ENCODE data around the gene ATG9B. TPM values are rescaled to one million over a fixed set of nuclear protein-coding genes. Genes with fewer than 3 reads are reported as not detected.

ATG9B gene
- polyA plus RNA-seq, 1 donor from 2014 or later: 11.2 TPM

DNA sequence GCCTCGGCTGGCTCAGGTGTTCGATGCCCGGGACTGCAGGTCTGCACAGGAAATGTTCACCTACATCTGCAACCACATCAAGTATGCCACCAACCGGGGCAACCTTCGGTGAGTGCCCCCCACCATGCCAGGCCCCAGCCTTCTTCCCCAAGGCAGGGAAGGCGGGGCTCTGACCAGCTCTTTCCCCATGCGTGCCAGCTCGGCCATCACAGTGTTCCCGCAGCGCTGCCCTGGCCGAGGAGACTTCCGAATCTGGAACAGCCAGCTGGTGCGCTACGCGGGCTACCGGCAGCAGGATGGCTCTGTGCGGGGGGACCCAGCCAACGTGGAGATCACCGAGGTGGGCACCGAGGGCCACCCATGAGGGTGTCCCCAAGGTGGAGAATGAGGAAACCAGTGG is 26.0 kb downstream of the ATG9B start:
- Mint-ChIP-seq H3K4me1 (peaks cover 0 to 5% (median 2%) of the 10 kb centered on the region in 3 donors), H3K36me3 (no peaks in the 10 kb centered on the region), H3K27me3 (peaks cover 16% of the 10 kb centered on the region), H3K27ac (no peak overlapping the region), H3K9me3 (no peaks in the 10 kb centered on the region), H3K4me3 (no peak overlapping the region)

DNA sequence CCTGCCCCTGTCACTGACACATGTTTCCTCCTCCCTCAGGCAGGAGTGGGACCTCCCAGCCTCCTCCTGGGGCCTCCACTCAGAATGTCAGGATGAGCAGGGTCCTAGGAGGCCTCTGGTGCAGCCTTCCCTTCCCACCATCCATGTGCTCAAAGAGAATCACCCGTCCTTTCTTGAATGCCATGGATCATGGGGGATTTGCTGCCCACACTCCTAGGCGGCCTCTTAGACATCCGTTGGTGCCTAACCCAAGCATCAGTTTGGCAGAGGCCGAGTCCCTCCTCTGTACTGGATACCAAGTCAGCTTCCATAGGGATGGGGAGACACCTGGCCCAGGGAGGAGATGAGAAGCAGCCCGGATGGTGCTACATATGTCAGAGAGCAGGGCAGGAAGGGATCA is 26.5 kb downstream of the ATG9B start:
- no peaks in the 10 kb centered on the region for H3K9me3 Mint-ChIP-seq
- no peak overlapping the region for H3K27ac Mint-ChIP-seq
- peaks cover 0 to 5% (median 2%) of the 10 kb centered on the region in 3 donors for H3K4me1 Mint-ChIP-seq
- H3K36me3 Mint-ChIP-seq: no peaks in the 10 kb centered on the region
- H3K27me3 Mint-ChIP-seq: peaks cover 19% of the 10 kb centered on the region
- H3K4me3 Mint-ChIP-seq: no peak overlapping the region

DNA sequence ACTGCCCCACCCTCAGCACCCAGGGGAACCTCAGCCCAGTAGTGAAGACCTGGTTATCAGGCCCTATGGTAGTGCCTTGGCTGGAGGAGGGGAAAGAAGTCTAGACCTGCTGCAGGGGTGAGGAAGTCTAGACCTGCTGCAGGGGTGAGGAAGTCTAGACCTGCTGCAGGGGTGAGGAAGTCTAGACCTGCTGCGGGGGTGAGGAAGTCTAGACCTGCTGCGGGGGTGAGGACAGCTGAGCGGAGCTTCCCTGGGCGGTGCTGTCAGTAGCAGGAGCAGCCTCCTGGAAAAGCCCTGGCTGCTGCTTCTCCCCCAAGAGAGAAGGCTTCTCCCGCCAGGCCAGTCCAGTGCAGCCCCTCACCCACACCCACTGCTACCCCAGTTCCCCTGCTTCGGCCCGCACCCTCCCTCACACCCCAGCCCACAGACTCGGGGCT is 27.2 kb downstream of the ATG9B start:
- Mint-ChIP-seq H3K4me1 (peaks cover 0 to 5% (median 2%) of the 10 kb centered on the region in 3 donors), H3K27me3 (peaks cover 19% of the 10 kb centered on the region), H3K27ac (no peak overlapping the region), H3K4me3 (no peak overlapping the region), H3K9me3 (no peaks in the 10 kb centered on the region), H3K36me3 (no peaks in the 10 kb centered on the region)

DNA sequence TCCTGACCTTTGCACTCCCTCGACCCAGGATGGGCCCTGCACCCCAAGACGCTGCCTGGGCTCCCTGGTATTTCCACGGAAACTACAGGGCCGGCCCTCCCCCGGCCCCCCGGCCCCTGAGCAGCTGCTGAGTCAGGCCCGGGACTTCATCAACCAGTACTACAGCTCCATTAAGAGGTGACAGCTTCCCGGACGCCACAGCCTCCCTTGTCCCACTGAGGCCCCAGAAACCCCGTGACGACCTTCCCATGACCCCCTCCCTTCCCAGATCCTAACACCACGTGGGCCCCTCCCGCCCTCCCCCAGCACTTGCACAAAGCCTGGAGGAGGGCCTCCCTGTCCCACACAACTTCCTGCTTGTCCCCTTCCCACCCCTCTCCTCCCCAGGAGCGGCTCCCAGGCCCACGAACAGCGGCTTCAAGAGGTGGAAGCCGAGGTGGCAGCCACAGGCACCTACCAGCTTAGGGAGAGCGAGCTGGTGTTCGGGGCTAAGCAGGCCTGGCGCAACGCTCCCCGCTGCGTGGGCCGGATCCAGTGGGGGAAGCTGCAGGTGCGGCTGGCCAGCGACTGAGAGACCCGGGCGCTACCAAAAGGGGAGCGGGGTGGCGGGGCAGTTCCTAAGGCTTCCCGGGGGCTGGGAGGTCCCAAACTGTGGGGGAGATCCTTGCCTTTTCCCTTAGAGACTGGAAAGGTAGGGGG is 27.8 kb downstream of the ATG9B start:
- Mint-ChIP-seq H3K27ac (no peak overlapping the region), H3K36me3 (no peaks in the 10 kb centered on the region), H3K4me3 (no peak overlapping the region), H3K9me3 (no peaks in the 10 kb centered on the region), H3K4me1 (peaks cover 0 to 5% (median 2%) of the 10 kb centered on the region in 3 donors), H3K27me3 (peaks cover 19% of the 10 kb centered on the region)

DNA sequence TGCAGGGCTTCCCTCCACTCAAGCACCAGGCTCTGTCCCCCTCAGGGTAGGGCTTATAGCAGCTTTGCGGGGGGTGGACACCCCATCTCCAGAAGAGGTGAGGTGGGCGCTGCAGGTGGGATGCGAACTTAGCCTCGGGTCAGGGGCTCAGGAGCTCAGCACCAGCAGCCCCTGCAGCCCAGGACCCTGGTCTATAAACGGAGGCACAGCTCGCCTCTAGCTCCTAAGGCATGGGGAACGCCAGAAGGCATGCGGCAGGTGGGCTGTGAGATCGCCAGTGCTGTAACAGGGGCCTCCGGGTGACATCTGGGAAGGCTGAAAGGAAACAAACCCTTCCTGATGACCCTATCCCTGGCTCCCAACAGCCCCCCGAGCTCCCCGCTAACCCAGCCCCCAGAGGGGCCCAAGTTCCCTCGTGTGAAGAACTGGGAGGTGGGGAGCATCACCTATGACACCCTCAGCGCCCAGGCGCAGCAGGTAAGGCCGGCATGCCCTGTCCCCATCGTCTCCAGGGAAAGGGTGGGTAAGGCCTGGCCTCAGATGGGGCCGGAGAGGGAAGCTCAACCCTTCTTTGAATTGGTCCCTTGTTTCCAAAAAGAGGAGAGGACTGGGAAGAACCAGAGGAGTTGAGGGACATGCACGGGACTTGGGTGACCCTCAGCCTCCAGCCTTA is 29.3 kb downstream of the ATG9B start:
- no peaks in the 10 kb centered on the region for H3K36me3 Mint-ChIP-seq
- no peak overlapping the region for H3K27ac Mint-ChIP-seq
- peaks cover 22% of the 10 kb centered on the region for H3K27me3 Mint-ChIP-seq
- H3K9me3 Mint-ChIP-seq: peaks cover 4 to 14% (median 12%) of the 10 kb centered on the region in 3 donors
- H3K4me1 Mint-ChIP-seq: peaks cover 0 to 5% (median 2%) of the 10 kb centered on the region in 3 donors
- H3K4me3 Mint-ChIP-seq: no peak overlapping the region

DNA sequence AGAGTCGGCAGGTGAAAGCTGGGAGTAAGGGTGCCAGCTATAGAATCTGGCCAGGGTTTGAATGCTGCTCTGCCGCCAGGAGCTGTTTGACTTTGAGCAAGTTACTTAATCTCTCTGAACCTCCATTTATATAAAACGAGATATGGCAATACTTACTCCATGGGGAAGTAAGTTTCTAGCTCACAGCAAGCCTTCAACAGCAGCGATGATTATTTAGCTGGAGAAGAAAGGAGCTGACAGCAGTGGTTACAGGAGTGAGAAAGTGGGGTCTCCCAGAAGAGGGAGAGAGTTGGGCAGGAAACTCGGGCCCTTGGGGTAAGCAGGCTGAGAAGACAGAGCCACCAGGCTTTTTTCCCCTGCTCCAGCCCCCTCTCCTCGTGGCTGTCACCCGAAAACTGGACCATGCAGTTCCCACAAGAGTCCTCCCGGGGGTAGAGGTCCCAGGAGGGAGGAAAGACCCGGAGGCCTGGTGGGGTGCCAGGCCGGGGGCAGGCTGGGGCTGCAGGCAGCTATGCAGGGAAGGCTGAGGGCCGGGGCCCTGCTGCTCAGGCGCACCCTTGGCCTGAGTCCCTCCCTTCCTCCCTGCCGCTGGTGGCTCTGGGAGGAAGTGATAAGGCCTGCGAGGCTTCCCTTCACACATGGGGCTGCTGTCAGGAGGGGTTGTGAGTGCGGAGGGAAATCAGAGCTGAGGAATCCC is 30.0 kb downstream of the ATG9B start:
- H3K4me1 Mint-ChIP-seq: peaks cover 0 to 5% (median 2%) of the 10 kb centered on the region in 3 donors
- peak overlapping the region in 1 of 4 donors; percentile 86 for H3K4me3 Mint-ChIP-seq

DNA sequence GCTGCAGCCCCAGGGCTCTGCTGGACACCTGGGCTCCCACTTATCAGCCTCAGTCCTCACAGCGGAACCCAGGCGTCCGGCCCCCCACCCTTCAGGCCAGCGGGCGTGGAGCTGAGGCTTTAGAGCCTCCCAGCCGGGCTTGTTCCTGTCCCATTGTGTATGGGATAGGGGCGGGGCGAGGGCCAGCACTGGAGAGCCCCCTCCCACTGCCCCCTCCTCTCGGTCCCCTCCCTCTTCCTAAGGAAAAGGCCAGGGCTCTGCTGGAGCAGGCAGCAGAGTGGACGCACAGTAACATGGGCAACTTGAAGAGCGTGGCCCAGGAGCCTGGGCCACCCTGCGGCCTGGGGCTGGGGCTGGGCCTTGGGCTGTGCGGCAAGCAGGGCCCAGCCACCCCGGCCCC is 30.8 kb downstream of the ATG9B start:
- H3K4me3 Mint-ChIP-seq: no peak overlapping the region
- H3K36me3 Mint-ChIP-seq: no peaks in the 10 kb centered on the region
- peaks cover 32% of the 10 kb centered on the region for H3K27me3 Mint-ChIP-seq
- H3K27ac Mint-ChIP-seq: no peak overlapping the region
- peaks cover 5 to 18% (median 17%) of the 10 kb centered on the region in 3 donors for H3K9me3 Mint-ChIP-seq
- peaks cover 2 to 6% (median 4%) of the 10 kb centered on the region in 3 donors for H3K4me1 Mint-ChIP-seq

More for the DNA sequence above, 30.0 kb downstream of the ATG9B start:
- peaks cover 29% of the 10 kb centered on the region for H3K27me3 Mint-ChIP-seq
- no peak overlapping the region for H3K27ac Mint-ChIP-seq
- H3K36me3 Mint-ChIP-seq: no peaks in the 10 kb centered on the region
- peaks cover 5 to 18% (median 17%) of the 10 kb centered on the region in 3 donors for H3K9me3 Mint-ChIP-seq

DNA sequence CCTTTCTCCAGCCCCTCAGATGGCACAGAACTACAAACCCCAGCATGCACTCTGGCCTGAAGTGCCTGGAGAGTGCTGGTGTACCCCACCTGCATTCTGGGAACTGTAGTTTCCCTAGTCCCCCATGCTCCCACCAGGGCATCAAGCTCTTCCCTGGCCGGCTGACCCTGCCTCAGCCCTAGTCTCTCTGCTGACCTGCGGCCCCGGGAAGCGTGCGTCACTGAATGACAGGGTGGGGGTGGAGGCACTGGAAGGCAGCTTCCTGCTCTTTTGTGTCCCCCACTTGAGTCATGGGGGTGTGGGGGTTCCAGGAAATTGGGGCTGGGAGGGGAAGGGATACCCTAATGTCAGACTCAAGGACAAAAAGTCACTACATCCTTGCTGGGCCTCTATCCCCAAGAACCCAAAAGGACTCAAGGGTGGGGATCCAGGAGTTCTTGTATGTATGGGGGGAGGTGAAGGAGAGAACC is 31.4 kb downstream of the ATG9B start:
- Mint-ChIP-seq H3K9me3 (peaks cover 5 to 18% (median 17%) of the 10 kb centered on the region in 3 donors), H3K4me3 (no peak overlapping the region), H3K27me3 (peaks cover 32% of the 10 kb centered on the region), H3K4me1 (peaks cover 6 to 13% (median 9%) of the 10 kb centered on the region in 3 donors), H3K27ac (peak overlapping the region in 2 of 3 donors; percentile 78 to 82), H3K36me3 (no peaks in the 10 kb centered on the region)

DNA sequence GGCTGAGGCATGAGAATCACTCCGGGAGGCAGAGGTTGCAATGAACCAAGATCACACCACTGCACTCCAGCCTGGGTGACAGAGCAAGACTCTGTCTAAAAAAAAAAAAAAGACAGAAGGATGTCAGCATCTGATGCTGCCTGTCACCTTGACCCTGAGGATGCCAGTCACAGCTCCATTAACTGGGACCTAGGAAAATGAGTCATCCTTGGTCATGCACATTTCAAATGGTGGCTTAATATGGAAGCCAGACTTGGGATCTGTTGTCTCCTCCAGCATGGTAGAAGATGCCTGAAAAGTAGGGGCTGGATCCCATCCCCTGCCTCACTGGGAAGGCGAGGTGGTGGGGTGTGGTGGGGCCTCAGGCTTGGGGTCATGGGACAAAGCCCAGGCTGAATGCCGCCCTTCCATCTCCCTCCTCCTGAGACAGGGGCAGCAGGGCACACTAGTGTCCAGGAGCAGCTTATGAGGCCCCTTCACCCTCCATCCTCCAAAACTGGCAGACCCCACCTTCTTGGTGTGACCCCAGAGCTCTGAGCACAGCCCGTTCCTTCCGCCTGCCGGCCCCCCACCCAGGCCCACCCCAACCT is 32.1 kb downstream of the ATG9B start:
- Mint-ChIP-seq H3K27ac (peak overlapping the region in 1 of 3 donors; percentile 82), H3K4me1 (peaks cover 6 to 13% (median 9%) of the 10 kb centered on the region in 3 donors), H3K36me3 (no peaks in the 10 kb centered on the region), H3K9me3 (peaks cover 5 to 18% (median 17%) of the 10 kb centered on the region in 3 donors), H3K4me3 (peak overlapping the region in 1 of 4 donors; percentile 5), H3K27me3 (peaks cover 30% of the 10 kb centered on the region)

DNA sequence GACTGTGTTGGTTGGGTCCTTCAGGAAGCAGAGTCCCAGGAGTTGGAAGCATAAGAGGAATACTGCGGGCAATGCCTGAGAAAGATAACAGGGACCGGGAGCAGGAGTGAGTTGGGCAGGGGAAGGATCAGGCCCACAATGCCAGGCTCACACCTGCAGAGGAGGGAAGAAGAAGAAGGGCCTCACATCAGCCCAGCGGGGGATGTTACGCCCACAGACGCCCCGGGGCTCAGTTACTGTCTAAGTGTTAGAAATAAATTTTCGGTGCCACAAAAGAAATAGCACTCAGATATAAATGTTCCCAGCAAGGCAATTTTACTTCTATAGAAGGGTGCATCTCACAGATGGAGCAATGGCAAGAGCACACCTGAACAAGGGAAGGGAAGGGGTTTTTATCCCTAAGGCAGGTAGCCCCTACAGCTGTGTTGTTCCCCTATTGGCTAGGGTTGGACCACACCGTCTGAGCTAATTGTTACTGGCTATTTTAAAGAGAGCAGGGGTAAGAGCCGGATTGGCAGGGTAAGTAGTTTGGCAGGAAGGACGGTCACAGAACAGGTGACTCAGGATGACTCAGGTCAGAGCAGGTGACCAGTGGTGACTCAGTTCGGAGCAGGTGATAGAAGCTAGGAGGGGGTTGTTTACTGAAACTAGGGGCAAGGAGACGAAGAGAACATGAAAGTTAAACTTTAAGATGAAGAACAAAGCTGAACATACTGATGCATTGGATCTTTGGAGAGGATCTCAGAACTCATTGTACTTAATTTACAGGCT is 33.7 kb downstream of the ATG9B start, which contains the start of gene NOS3:
NOS3 (plus strand) TSS at position 602 of the 771 bp plus-strand sequence. CDS start 2,787 bp downstream, outside the sequence.
- peak within 1 kb of the TSS in 1 of 4 donors; percentile 50 for H3K4me3 Mint-ChIP-seq
- H3K27ac Mint-ChIP-seq: no peak within 1 kb of the TSS
- peaks cover 35% of the 10 kb centered on the region for H3K27me3 Mint-ChIP-seq
- no peaks in the 10 kb centered on the region for H3K36me3 Mint-ChIP-seq
- H3K9me3 Mint-ChIP-seq: peaks cover 5 to 18% (median 17%) of the 10 kb centered on the region in 3 donors
- H3K4me1 Mint-ChIP-seq: peaks cover 6 to 21% (median 11%) of the 10 kb centered on the region in 3 donors

DNA sequence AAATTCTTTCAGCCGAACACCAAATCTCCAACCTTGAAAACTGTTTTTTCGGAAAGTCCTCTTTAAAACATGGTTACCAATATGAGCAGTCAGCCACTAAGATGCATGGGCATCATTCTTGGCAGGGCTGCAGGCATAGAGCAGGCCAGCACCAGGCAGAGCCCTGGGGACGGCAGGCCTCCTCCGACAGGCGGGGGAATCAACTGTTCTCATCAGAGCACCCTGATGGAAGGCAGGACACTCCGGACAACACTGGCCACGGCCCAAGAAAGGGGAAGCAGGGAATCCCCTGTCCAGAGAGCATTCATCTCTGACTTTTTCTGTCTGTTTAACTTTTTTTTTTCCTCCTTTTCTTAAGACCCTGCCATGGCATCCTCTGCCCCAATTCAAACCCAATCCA is 34.8 kb downstream of the ATG9B start:
- H3K4me1 Mint-ChIP-seq: peaks cover 6 to 25% (median 11%) of the 10 kb centered on the region in 3 donors
- H3K36me3 Mint-ChIP-seq: no peaks in the 10 kb centered on the region
- H3K27me3 Mint-ChIP-seq: peaks cover 35% of the 10 kb centered on the region
- peak overlapping the region in 1 of 4 donors; percentile 50 for H3K4me3 Mint-ChIP-seq
- no peak overlapping the region for H3K27ac Mint-ChIP-seq
- H3K9me3 Mint-ChIP-seq: peaks cover 5 to 18% (median 17%) of the 10 kb centered on the region in 3 donors

DNA sequence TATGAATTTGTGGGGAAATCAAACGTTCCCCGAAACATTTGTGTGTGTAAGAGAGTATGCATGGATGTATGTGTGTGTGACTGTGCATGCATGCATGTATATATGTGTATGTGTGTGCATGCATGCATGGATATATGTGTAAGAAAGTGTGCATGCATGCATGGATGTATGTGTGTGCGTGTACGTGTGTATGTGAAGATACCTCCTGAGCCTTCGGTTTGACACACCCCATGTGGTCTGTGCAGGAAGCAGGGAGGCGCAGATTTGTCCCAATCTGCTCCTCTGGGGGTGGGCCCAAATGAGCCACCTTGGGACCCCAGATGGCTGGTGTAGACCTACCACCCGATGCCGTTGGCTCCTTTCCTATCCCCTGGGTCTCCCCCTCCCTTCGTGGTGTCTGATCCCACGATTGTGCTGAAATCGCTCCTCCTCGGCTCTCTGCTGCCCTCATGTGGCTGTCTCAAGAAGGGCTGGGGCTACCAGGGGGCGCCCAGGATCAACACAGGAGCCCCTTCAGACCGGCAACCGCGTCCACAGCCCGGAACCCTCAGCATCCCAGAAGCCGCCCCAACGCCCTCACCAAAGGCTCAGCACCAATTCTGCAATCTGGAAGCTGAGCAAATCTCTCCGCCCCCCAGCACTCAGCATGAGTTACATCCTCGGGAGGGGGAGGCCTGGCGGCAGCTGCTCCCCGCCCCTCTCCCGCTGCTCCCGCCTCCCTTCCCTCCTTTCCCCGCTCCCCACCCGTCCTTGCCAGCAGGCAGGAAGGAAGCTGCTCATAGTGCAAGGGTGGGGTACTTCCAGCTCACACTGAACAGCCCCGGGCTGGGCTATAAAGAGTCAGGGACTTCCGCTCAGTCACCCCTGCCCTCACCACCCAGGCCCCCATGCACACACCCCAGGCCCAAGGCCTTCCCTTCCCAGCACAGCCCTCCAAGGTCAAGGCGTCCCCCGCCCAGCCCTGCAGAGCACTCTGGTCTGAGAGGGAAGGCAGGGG is 35.8 kb downstream of the ATG9B start:
- Mint-ChIP-seq H3K4me3 (peak overlapping the region in 2 of 4 donors; percentile 29 to 45), H3K27ac (peak overlapping the region in 1 of 3 donors; percentile 32), H3K27me3 (peaks cover 33% of the 10 kb centered on the region)

DNA sequence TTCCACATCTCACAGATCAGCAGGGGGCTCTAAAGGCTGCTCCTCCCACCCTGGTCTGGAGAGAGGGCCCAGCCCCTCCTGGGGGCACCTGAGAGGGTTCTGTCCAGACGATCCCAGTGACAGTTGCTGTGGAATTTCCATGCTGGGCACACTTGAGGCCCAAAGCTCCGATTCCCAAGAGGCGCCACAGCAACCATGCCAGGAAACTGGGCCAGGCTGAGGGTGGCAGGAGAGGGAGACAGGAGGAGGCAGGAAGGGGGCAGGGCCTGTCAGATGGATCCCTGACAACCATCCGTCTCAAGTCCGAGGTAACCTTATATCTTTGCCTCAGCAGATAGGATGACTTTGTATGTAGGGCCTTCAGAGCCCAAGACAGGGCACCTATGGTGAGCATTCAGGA is 37.7 kb downstream of the ATG9B start:
- H3K9me3 Mint-ChIP-seq: peaks cover 5 to 18% (median 17%) of the 10 kb centered on the region in 3 donors
- no peak overlapping the region for H3K4me3 Mint-ChIP-seq
- H3K4me1 Mint-ChIP-seq: peaks cover 6 to 20% (median 9%) of the 10 kb centered on the region in 3 donors
- H3K36me3 Mint-ChIP-seq: no peaks in the 10 kb centered on the region
- peaks cover 42% of the 10 kb centered on the region for H3K27me3 Mint-ChIP-seq
- no peak overlapping the region for H3K27ac Mint-ChIP-seq

More for the DNA sequence above, 35.8 kb downstream of the ATG9B start:
- peaks cover 6 to 20% (median 9%) of the 10 kb centered on the region in 3 donors for H3K4me1 Mint-ChIP-seq
- H3K36me3 Mint-ChIP-seq: no peaks in the 10 kb centered on the region
- H3K9me3 Mint-ChIP-seq: peaks cover 5 to 18% (median 17%) of the 10 kb centered on the region in 3 donors

All from IgD-negative memory B cell (primary cell).